ENCODE results near the gene KCNG2.
"Not testable (repeated sequence)": the region's sequence is repeated elsewhere in the genome, so short reads cannot be mapped to it uniquely, and the experiment has no call there.

Gene KCNG2

DNA sequence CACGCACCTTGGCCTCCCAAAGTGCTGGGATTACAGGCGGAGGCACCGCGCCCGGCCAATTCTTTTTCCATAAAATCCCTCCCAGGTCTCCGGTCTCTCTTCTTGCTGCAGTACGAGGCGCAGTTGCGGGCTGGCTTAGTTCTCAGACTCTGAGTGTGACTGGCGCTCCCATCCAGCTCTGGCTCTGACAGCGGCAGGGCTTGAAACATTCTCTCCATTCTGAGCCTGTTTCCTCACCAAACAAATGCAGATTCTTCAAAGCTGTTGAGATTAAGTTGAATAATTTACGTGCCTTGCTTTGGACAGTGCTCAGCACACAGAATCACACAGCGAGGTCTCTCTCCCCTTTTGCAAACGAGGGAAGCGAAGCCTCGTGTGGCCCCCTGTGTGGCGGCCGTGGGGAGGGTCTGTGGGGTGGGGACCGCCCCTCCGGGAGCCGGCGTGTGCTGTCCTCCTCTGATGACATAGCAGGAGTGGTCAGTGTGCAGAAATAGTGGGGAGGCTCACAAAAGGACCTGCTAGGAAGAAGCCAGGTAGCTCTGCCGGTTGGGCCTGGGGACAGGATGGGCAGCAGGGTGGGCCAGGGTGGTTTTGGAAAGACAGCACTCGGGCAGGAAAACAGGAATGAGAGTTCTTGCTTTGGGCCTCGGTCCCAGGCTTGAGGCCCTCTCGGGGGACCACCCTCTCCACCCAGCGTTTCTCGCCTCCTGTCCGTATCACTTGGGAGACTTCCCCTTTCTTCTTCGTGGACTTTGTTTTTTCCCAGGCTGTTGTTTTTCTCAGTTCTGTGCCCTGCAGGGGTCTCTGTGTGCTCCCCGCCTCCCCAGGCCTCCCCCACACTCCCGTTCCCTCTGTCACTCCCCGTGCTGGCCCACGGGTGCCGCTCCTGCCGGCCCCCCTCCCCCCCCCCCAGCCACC is 75.0 kb downstream of the KCNG2 start:
- DNase-seq (ENCODE audit: low read depth), result no peak

DNA sequence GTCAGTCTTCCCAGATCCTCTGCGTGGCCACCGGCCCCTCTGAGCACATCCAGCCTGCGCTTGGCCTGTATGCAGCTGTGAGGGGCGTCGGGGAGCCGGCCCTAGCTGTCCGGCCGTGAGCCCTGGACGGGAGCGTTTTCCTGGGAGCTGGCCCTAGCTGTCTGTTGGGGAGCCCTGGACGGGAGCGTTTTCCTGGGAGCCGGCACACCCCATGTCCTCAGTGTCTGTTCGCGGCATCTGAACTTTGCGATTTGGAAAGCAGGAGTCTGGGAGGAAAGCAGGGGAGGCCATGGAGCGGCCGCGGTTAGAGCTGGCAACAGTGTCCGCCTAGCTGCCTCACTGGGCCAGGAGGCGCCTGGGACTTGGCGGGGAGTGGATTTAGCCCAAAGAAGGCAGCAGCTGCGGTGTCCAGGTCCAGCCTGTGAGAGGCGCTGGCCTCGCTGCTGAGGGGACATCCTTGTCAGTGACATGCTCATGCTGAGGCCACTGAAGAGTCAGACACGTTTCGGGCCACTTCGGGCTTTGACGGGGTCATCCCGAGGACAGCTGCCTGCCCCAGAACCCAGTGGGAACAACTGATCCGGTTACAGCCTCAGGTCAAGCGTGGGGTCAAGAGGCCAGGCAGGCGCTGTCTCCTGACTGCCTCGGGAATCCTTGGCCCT is 75.8 kb downstream of the KCNG2 start:
- no peak for DNase-seq (ENCODE audit: low read depth)

DNA sequence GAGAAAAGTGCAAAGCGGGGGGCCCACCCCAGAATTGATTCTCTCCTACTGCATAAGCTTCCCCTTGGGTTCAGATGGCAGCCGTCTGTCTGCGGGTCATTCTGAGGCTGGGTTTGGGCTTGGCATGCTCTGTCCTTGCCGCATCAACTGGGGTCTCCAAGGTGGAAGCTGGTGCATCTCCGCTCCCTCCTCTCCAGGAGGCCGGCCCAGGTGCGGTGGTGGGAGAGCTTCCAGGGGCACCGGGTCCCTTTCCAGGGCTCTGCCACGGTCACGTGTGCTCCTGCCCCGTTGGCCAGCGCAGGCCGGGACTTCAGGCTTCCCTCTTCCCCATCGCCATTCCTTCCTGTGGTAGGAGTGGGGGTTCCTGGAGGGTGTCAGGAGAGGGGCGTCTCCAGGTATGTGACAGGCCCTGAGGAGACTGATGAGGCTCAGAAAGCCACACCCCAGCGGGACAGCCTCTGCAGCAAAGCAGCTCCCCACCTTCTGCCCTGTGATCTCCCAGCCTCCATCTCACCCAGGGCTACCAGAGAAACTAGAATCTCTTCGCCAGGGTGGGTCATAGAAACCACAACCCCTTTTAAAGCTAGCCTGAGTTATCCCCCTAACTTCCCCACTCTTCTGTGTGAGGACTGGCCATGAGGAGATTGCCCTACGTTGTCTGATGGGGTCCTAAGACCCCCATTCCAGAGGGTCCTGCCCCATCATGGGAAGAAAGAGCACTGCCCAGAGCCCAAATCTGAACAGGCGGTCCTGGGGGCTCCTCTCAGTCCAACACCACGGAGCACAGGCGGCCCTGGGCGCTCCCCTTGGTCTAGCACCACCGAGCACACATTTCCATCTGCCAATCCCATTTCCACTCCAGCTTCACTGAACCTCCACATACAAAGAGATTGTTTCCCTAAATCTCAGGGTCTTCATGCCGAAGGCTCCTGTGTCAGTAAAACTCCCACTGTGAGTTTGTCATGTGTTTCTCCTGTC is 77.1 kb downstream of the KCNG2 start:
- no peak for DNase-seq (ENCODE audit: low read depth)

DNA sequence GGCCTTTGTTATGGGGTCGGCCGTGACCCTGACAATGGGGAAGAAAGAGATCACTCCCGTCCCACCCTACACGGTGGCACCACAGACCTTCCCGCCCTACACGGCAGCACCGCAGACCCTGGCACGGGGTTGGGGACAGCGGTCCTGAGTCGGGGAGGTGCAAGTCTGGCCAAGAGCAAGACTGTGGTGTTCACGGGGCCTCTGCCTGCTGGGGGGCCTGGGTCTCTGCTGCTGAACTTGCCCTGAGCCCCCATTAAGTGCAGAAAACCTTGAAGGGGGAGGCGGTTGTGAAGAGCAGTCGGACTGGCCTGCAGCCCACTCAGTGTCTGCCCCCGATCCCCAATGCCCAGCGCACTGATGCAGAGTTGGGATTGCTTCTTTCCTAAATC is 77.8 kb downstream of the KCNG2 start:
- no peak for DNase-seq (ENCODE audit: low read depth)

DNA sequence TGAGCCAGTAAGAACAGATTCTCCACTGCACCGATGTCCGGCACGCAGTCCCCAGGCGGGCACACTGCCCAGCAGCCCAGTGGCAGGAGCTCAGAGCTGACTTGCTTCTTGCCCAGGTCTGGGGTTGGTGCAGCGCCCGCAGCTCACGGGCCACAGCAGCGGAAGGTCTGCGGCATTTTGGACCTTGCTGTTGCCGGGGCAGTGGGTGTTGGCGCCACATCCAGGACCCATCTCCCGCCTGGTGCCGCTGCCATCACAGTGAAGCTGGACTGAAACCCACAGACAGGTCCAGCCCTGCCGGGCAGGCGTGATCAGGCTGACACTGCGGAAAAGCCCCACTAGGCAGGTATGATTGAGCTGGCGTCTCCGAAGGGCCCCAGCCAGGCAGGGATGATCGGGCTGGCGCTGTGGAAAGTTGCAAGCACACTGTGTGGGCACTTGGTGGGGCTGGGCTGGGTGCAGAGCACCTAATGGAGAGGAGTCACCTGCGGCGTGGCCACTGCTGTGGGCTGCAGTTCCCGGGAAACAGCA is 78.3 kb downstream of the KCNG2 start:
- DNase-seq (ENCODE audit: low read depth), result no peak

DNA sequence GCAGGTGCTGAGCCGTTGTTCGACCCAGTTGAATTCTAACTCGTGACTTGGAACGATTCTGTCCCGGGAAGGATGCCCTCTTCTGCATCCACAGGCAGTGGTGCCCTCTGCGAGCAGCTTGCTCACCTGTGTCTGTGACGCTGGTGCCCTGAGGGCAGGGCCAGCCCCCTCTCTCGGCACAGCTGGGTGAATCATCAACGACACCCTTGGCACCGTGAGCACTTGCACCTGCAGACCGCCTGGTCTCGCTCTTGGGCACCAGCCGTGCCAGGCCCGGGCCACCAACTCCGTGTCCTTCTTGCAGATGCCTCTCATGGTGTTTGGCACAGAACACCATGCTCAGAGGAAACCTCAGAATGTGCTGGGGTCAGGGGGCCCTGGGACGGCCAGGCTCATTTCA is 78.8 kb downstream of the KCNG2 start:
- no peak for DNase-seq (ENCODE audit: low read depth)

DNA sequence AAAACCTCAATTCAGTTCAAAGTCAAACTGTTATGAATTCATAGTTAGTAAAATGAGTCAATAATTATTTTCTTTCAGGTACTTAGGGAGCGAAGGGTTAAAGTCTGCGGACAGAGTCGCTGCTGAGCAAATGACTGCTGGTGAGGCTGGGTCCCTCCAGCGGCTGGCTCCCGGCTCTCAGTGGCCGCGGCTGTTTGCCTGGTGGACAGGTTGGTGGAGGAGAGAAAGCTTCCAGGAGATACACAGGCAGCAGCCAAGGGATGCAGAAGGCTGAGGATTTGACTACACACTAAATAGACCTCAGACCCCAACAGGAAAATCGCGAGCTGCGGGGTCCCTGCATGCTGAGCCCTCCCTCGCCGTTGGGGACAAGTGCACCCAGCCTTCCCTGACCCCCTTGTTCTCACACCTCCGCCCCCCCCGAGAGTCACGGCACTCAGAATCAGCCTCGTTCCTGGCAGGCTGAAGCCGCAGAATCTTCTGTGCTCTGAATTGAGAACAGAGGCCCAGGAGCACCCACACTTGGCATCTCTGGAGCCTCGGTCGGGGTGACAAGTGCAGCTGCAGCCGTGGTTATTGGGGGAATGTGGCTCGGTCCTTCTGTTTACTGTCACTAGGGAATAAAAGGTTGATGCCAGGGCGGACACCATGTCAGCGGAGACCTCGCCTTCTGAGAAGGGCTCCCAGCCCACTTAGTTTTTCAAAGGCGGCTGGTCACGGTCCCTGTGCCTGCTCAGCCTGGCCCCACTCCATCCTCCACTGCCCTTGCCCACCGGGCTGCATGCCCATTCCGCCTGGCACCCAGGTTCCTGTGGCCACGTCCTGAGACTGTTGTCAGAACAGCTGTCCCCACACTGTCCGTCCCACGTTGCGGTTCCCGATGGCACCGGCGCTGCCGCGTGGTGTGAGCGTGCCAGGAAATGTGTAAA is 79.7 kb downstream of the KCNG2 start:
- DNase-seq (ENCODE audit: low read depth), result no peak

DNA sequence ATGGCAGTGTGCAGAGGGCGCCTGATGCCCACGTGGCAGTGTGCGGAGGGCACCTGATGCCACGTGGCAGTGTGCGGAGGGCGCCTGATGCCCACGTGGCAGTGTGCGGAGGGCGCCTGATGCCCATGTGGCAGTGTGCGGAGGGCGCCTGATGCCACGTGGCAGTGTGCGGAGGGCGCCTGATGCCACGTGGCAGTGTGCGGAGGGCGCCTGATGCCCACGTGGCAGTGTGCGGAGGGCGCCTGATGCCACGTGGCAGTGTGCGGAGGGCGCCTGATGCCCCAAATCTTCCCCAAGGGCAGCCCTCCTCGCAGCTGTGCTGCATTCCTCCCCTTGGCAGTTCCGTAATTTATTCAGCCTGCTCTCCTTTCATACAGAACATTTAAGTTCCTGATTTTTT is 80.5 kb downstream of the KCNG2 start:
- DNase-seq (ENCODE audit: low read depth), result not testable (repeated sequence)

DNA sequence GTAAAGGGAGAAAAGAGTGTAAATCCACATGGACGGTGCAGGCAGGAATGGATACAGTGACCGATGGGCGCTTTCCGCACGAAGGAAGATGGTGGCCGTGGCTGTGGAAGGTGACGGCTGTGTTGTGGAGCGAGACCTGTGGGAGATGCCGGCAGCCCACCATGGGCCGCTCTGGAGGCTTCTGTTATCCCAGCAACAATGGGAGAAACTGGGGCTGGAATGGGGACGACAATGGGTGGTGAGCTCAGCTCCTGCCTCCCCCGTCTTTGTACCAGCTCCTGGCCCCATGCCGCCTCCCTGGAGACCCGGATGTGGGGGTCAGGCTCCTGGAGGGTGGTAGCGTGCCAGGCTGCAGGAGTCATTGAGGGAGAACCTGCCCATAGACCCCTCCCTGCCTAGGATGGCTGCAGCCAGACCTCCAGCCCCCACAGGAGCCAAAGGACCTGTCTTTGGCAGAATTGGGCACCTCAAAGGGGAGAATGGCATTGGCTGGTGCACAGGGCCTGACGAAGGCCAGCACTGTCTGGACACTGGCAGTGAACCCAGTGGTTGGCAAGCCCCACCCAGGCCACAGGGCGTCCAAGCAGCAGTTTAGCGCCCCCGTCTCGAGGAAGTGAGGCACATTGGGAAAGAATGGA is 81.1 kb downstream of the KCNG2 start:
- DNase-seq (ENCODE audit: low read depth), result no peak

DNA sequence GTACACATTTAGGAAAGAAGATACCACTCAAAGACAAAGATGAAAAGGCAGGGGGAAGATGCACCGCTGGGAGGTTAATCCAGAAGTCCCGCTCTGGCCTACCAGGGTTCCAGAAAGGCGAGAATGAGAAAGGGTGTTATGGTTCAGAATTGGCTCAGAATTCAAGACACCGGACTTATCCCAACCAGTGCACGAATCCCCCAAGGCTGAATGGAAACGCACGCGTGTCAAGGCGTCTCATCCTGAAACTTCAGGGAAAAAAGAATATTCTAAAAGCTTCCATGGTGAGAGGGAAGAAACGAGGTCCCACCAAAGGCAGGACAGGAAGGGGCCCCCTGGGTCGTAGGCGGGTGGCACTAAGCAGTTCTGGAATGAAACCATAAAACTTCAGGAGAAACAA is 81.8 kb downstream of the KCNG2 start:
- DNase-seq (ENCODE audit: low read depth), result no peak

DNA sequence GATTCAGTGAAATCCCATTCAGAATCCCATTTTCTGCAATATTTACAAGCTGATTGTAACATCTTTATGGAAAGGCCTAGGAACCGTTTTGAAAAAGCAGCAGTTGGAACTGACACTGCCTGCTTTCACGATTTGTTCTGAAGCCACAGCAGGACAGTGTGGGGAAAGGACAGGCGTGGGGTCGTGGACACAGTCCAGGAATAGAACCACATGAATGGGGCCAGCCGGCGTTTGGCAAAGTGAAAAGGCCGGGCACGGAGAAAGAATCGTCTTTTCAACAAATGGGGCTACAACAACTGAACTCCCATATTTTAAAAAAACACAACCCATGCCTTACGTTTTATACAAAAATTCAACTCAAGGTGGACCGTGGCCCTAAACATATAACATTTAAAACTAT is 84.0 kb downstream of the KCNG2 start:
- DNase-seq (ENCODE audit: low read depth), result no peak

DNA sequence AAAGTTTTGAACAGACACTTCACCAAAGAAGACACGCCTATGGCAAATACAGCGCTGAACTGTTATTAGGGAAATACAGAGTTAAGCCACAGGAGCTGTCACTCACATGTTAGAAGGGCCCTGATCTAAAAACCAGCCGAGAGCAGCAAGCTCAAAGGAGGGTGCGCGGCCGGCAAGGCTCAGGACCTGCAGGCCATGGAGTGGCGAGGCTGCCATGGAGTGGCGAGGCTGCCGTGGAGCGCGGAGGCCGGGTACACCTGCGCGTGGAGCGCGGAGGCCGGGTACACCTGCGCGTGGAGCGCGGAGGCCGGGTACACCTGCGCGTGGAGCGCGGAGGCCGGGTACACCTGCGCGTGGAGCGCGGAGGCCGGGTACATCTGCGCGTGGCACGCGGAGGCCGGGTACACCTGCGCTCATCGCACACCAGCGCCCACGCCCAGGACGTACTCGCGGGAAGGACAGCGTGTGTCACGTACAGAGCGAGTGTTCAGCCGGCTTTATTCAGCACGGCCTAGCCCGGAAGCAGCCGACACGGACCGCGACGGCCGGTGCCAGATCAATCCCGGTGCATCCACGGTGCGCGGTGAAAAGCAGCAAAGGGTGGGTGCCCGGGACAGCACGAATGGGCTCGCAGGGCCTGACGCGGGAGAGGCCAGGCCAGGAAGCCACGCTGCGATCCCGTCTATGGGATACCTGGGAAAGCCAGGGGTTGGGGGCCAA is 84.9 kb downstream of the KCNG2 start:
- DNase-seq (ENCODE audit: low read depth), result no peak

DNA sequence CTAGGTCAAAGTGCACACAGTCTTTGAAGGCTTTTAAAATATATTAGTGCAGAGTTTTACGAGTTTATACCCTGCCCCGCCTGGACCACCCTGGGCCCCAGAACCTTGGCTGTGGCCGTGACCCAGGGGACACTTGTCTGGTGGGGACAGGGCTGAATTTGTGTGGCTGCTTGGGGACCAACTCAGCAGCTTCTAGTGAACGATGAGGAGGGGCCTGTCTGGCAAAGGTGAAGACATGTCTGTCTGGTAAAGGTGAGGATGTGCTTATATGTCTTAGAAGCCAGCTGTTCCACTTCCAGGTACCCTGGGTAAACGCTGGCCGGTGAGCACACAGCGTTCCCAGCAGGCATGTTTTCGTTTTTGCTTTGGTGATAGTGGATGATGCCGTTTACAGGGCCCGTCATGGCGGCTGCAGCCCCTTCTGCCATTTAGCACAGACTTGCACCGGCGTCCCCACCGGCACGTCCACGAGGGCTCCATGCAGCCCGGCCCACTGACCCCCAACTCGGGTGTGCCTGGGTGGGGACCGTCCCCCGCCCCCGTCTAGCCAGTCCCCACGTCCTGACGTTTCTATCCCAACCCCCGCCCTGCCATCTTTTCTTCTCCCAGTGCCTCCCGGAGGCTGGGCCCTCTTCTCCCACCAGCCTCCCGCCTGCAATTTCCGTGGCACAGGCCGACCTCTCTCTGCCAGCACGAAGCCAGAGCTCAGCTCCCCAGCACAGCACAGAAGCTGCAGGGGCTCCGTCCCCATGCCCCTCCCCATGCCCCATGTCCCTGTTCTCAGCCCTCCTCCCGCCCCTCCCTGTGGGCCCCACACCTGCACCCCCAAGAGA is 85.9 kb downstream of the KCNG2 start:
- DNase-seq (ENCODE audit: low read depth), result no peak

DNA sequence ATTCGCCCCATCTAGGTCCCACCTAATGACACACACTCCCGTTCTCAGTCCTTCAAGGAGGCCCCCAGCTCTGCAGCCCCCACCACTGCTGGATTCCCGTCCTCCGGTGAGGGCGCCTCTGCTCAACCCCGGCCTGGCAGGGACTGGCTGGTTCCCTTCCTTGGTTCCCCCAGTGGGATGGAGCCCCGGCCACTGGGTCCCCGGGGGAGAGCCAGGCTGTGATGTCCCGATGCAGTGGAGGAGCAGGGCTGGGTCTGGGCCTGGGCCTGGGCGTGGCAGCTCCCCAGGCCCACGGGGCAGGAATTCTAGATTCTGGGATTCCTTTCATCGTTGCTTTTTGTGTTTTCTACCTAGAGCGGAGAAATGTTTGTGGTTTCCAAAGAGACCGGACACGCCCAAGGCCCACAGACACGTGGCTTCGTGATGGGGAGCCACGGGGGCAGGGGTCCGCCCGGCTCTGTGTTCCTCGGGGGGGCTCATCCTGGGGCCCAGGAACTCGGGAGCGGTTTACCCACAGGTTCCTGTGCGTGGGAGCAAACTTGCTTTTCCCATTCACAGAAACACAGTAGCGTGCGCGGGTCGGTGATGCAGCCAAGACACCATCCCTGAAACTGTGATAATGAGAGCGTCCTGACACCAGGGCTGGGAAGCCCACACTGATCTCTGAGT is 86.7 kb downstream of the KCNG2 start:
- DNase-seq (ENCODE audit: low read depth), result no peak

DNA sequence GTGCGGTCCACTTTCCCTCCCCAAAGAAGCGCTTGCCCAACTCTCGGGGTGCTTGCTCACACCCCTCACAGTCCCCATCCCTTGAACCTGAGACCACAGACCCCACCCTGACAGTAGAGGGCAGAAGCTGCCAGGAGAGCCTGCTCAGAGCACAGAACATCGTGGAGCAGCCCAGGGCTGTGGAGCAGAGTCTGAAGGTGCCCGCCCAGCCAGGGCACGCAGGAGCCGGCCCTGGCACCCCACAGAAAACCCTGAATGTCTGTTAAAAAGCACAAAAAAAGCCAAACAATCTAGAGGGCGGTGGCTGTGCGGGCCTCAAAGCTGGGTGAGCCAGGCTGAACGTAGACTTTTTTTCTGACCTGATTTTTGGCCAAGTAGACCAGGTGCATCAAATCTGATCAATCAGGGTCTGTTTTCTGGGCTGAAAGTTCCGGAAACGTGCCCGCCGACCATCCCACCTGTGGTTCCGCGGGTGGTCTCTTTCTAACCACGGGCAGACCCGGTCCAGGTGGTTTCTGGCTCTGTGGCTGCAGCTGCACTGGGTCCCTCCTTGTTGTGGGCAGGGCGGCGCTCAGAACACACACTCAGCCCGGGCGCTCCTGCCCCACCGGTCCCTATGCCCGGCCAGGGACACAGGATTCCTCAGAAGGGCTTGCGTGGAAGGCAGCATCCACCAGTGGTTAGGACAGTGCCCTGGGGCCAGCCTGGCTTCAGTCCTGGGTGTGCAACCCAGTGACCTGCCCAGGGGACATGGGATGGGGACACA is 87.4 kb downstream of the KCNG2 start:
- no peak for DNase-seq (ENCODE audit: low read depth)

DNA sequence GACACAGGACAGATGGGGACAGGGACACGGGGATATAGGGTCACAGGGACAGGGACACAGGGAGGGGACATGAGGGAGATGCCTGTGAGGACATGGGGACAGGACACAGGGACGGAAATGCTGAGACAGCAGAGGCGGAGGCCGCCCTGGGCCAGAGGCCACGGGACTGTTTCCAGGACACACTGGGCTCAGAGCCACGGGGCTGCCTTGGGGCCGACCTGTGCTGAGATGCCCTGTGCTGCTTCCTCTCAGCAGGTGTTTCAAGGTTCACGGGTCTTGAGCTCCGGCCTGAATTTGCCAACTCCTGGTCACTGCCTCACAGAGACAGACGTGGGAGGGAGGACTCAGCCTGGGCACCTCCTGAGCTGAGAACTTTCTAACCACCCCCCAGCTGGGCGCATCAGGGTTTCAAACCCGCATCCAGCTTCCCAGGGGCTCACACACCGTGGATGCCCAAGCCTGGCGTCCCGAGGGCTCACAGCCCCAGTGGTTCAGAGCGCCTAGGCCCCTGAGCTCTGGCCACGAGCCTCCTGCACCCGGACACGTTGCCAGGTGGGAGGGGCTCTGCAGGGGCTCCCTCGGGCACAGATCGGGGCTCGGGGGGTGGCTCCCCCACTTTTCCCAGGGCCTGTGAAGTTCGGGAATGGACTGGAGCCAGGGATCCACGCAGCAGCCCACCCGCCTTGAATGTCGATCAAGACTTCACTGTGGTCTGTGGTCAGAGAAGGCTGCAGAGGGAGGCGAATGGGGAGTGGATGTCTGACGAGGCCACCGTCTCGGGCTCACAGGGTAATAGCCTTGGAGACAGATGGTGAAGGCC is 89.7 kb downstream of the KCNG2 start:
- no peak for DNase-seq (ENCODE audit: low read depth)

DNA sequence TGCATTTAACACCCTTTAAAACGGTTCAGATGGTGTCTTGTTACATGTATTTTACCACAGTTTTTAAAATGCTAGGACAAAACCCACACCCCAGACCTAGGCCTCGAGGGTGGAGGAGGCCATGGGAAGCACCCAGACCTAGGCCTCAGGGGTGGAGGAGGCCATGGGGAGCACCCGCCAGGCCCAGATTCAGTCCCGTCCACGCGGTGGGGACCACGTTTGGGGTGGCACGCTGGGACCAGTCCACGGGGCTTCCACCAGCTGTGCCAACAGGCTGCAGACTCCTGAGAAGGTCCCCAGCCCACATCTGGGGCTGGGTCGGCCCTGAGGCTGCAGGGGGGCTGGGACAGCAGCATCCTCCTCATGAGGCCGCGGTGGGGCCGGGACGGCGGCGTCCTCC is 90.3 kb downstream of the KCNG2 start:
- no peak for DNase-seq (ENCODE audit: low read depth)

All from fibroblast of gingiva (primary cell).